Measurements from ENCODE around the gene MELTF.

- TF ChIP-seq, protein P1, sequence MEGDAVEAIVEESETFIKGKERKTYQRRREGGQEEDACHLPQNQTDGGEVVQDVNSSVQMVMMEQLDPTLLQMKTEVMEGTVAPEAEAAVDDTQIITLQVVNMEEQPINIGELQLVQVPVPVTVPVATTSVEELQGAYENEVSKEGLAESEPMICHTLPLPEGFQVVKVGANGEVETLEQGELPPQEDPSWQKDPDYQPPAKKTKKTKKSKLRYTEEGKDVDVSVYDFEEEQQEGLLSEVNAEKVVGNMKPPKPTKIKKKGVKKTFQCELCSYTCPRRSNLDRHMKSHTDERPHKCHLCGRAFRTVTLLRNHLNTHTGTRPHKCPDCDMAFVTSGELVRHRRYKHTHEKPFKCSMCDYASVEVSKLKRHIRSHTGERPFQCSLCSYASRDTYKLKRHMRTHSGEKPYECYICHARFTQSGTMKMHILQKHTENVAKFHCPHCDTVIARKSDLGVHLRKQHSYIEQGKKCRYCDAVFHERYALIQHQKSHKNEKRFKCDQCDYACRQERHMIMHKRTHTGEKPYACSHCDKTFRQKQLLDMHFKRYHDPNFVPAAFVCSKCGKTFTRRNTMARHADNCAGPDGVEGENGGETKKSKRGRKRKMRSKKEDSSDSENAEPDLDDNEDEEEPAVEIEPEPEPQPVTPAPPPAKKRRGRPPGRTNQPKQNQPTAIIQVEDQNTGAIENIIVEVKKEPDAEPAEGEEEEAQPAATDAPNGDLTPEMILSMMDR (IDR thresholded peaks at IDR 0.05): no peak
- TF ChIP-seq EZH2 (IDR thresholded peaks at IDR 0.05; ENCODE audit: borderline replicate concordance, insufficient read depth, low read depth, low read length, poor library complexity, severe bottlenecking): no peak
Measured at GRCh38 chr3:197017003-197017402, 12.6 kb downstream of the MELTF start.
